Liver (tissue), 9 donors: ENCODE results near the gene SRSF10. TPM values are rescaled to one million over a fixed set of nuclear protein-coding genes. Genes with fewer than 3 reads are reported as not detected.

Experiments used
- DNase-seq: peaks from one replicate; pipeline ENCODE4 v3.0.0-alpha.2; 2017; ENCODE audit warnings: low spot score
- H3K27ac ChIP-seq, 2 donors: one replicate each; pipeline ENCODE4 v1.7.0; 2013; ENCODE audit warnings: inconsistent platforms in 2 of 2, low read length in 2 of 2, control low read depth in 1 of 2, low read depth in 1 of 2, mild to moderate bottlenecking in 1 of 2
- H3K27me3 ChIP-seq, 4 donors: one replicate each; pipeline versions ENCODE4 v1.6.1 to v1.7.0; 2013; ENCODE audit warnings: low read length in 3 of 4, inconsistent platforms in 1 of 4, mild to moderate bottlenecking in 1 of 4, moderate library complexity in 1 of 4; ENCODE audit not compliant: control insufficient read depth in 4 of 4, insufficient read depth in 4 of 4
- H3K36me3 ChIP-seq, 4 donors: one replicate each; pipeline versions ENCODE4 v1.6.1 to v1.7.0; 2013; ENCODE audit warnings: low read length in 3 of 4, mild to moderate bottlenecking in 3 of 4, low read depth in 1 of 4, moderate library complexity in 1 of 4; ENCODE audit not compliant: control insufficient read depth in 4 of 4, insufficient read depth in 3 of 4
- H3K4me1 ChIP-seq, 4 donors: one replicate each; pipeline versions ENCODE4 v1.6.1 to v1.7.0; 2013; ENCODE audit warnings: low read length in 3 of 4, mild to moderate bottlenecking in 3 of 4, moderate library complexity in 1 of 4; ENCODE audit not compliant: control insufficient read depth in 4 of 4, insufficient read depth in 4 of 4
- H3K4me3 ChIP-seq, 3 donors: one replicate each; pipeline versions ENCODE4 v1.6.1 to v1.7.0; 2013; ENCODE audit warnings: low read length in 3 of 3, control low read depth in 1 of 3, low read depth in 1 of 3, mild to moderate bottlenecking in 1 of 3
- H3K9ac ChIP-seq, 2 donors: one replicate each; pipeline ENCODE4 v1.7.0; 2013; ENCODE audit warnings: low read length in 2 of 2, mild to moderate bottlenecking in 2 of 2, moderate library complexity in 2 of 2, control low read depth in 1 of 2, low read depth in 1 of 2
- H3K9me3 ChIP-seq, 4 donors: one replicate each; pipeline versions ENCODE4 v1.6.1 to v1.7.0; 2013; ENCODE audit warnings: low read length in 3 of 4; ENCODE audit not compliant: control insufficient read depth in 4 of 4
- EGR1 ChIP-seq, 2 donors: IDR thresholded peaks; 2 replicates each; pipeline ENCODE4 v1.6.1; 2016 to 2018; ENCODE audit warnings: antibody characterized with exemption in 2 of 2, low read depth in 2 of 2
- FOXA1 ChIP-seq: IDR thresholded peaks from 2 replicates; pipeline ENCODE4 v1.6.1; 2016; ENCODE audit warnings: antibody characterized with exemption
- FOXA2 ChIP-seq: IDR thresholded peaks from 2 replicates; pipeline ENCODE4 v1.6.1; 2016; ENCODE audit warnings: antibody characterized with exemption
- GABPA ChIP-seq, 2 donors: IDR thresholded peaks in 1 of 2; conservative IDR thresholded peaks in 1 of 2; 2 replicates each; pipeline ENCODE4 v1.6.1; 2016; ENCODE audit warnings: antibody characterized with exemption in 2 of 2, mild to moderate bottlenecking in 1 of 2, moderate library complexity in 1 of 2
- HNF4G ChIP-seq: IDR thresholded peaks from 2 replicates; pipeline ENCODE4 v1.6.1; 2016; ENCODE audit warnings: antibody characterized with exemption
- RAD21 ChIP-seq, 2 donors: IDR thresholded peaks; 2 replicates each; pipeline ENCODE4 v1.6.1; 2016; ENCODE audit warnings: antibody characterized with exemption in 2 of 2, mild to moderate bottlenecking in 2 of 2
- RXRA ChIP-seq, 2 donors: IDR thresholded peaks; 2 replicates each; pipeline ENCODE4 v1.6.1; 2017 to 2018; ENCODE audit warnings: antibody characterized with exemption in 2 of 2, mild to moderate bottlenecking in 1 of 2
- TAF1 ChIP-seq: conservative IDR thresholded peaks from 2 replicates; pipeline ENCODE4 v1.6.1; 2016; ENCODE audit warnings: antibody characterized with exemption, mild to moderate bottlenecking
- YY1 ChIP-seq: IDR thresholded peaks from 2 replicates; pipeline ENCODE4 v1.6.1; 2016; ENCODE audit warnings: antibody characterized with exemption, mild to moderate bottlenecking
- WGBS: extraction: QIAGEN DNeasy Blood & Tissue Kit; methylation state at CpG from one replicate; pipeline ENCODE4 v1.1.7; 2013; 5-methylcytosine and 5-hydroxymethylcytosine counted together
- polyA plus RNA-seq, 2 donors: library from polyadenylated mRNA; stranded (reverse) in 1 of 2; unstranded in 1 of 2; fragments of 200-250 nt in 1 of 2; fragments of >200 nt in 1 of 2; fragmentation: Nextera tagmentation in 1 of 2; extraction: Ambion mirVana in 1 of 2; gene quantifications; one replicate each; pipeline versions ENCODE4 v1.2.1 to v1.2.3, GENCODE V29; 2013 to 2015
- total RNA-seq, 2 donors: library from RNA; depleted of rRNA; stranded (reverse); fragments of >200 nt; gene quantifications; one replicate each; pipeline ENCODE4 v1.2.3, GENCODE V29; 2014
- TF ChIP-seq, protein P1 (sequence below): IDR thresholded peaks from 2 replicates; pipeline ENCODE4 v1.6.1; 2016; ENCODE audit warnings: antibody characterized with exemption
- TF ChIP-seq, protein P2 (sequence below): IDR thresholded peaks from 2 replicates; pipeline ENCODE4 v1.6.1; 2016; ENCODE audit warnings: antibody characterized with exemption
- TF ChIP-seq, protein P3 (sequence below): IDR thresholded peaks from 2 replicates; pipeline ENCODE4 v1.6.1; 2016; ENCODE audit warnings: antibody characterized with exemption
- TF ChIP-seq, protein P4 (sequence below): IDR thresholded peaks from 2 replicates; pipeline ENCODE4 v1.6.1; 2016; ENCODE audit warnings: antibody characterized with exemption, mild to moderate bottlenecking
- TF ChIP-seq, protein P5 (sequence below): fragments of 150-350 bp; IDR thresholded peaks from 2 replicates; pipeline ENCODE4 v1.5.1; 2017; ENCODE audit warnings: improper control_type of control experiment, low read depth, low read length; ENCODE audit not compliant: missing input control
- donor health status: healthy.
- donor health status: healthy.
- donor health status: healthy.
- donor health status: healthy.
- donor health status: healthy.

The SRSF10 gene
- total and polyA plus RNA-seq, 4 donors, result 29.9 to 77.5 (median 63.8) TPM

DNA sequence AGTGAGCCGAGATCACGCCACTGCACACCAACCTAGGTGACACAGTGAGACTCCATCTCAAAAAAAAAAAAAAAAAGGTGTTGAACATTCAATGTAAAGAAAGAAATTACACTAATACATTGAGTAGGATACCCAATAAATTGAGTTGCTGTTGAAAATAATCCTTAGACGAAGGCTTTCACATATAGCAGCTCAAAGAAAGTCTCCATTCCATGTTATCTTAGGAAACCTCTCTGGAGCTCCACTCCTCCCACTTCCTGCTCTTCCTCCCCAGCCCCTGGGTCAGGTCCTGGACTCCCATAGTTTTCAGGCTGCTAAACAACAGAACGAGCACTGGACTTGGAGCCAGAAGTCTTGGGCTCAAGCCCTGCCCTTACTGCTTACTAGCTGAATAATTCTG lies 51.3 kb downstream of the SRSF10 start:
- H3K27ac ChIP-seq, result no peak overlapping the region

DNA sequence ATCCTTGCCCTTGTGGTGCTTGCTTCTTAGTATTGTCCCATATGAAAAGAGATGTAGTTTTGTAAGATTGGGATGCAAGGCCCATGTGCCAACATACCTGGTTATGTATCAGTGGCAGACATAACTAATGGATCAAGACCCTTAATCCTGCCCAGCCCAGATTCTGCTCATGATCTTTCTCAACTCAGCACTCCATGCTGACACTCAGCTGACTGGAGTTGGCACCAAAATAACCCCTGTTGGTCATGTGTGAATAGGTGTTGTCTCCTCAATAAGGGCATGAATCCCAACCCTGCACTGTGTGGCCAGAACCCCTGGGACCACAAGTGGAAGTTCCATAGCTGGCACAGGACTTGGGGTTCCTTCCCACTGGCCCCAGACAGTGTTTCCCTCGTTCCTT lies 53.0 kb downstream of the SRSF10 start:
- no peaks in the 10 kb centered on the region for H3K4me1 ChIP-seq
- TF ChIP-seq RAD21 (IDR thresholded peaks at IDR 0.05) (no peak), HNF4G (no peak), EGR1 (IDR thresholded peaks at IDR 0.05; ENCODE audit: low read depth in 2 of 2) (no peak), FOXA1 (no peak), RXRA (IDR thresholded peaks at IDR 0.05) (no peak), YY1 (no peak)
- TF ChIP-seq, protein P1, sequence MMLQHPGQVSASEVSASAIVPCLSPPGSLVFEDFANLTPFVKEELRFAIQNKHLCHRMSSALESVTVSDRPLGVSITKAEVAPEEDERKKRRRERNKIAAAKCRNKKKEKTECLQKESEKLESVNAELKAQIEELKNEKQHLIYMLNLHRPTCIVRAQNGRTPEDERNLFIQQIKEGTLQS, result no peak
- TF ChIP-seq, protein P2, sequence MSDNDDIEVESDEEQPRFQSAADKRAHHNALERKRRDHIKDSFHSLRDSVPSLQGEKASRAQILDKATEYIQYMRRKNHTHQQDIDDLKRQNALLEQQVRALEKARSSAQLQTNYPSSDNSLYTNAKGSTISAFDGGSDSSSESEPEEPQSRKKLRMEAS, result no peak
- no peak overlapping the region for H3K4me3 ChIP-seq
- no peaks in the 10 kb centered on the region for H3K36me3 ChIP-seq
- 69% methylated on average over 1 of the region's 1 CpG for WGBS
- no peak for DNase-seq
- H3K27ac ChIP-seq, result no peak overlapping the region
- no peaks in the 10 kb centered on the region for H3K27me3 ChIP-seq
- H3K9ac ChIP-seq, result no peak overlapping the region
- H3K9me3 ChIP-seq, result no peaks in the 10 kb centered on the region

More for the DNA sequence above, 51.3 kb downstream of the SRSF10 start:
- no peak for DNase-seq
- H3K9me3 ChIP-seq, result no peaks in the 10 kb centered on the region
- H3K4me1 ChIP-seq, result no peaks in the 10 kb centered on the region
- no peak overlapping the region for H3K4me3 ChIP-seq
- no peak overlapping the region for H3K9ac ChIP-seq
- H3K27me3 ChIP-seq, result no peaks in the 10 kb centered on the region
- 84% methylated on average over 4 of the region's 4 CpGs for WGBS
- TF ChIP-seq HNF4G, result no peak
- no peak for TF ChIP-seq RAD21 (IDR thresholded peaks at IDR 0.05)
- TF ChIP-seq, protein P3, sequence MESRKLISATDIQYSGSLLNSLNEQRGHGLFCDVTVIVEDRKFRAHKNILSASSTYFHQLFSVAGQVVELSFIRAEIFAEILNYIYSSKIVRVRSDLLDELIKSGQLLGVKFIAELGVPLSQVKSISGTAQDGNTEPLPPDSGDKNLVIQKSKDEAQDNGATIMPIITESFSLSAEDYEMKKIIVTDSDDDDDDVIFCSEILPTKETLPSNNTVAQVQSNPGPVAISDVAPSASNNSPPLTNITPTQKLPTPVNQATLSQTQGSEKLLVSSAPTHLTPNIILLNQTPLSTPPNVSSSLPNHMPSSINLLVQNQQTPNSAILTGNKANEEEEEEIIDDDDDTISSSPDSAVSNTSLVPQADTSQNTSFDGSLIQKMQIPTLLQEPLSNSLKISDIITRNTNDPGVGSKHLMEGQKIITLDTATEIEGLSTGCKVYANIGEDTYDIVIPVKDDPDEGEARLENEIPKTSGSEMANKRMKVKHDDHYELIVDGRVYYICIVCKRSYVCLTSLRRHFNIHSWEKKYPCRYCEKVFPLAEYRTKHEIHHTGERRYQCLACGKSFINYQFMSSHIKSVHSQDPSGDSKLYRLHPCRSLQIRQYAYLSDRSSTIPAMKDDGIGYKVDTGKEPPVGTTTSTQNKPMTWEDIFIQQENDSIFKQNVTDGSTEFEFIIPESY, result no peak
- TF ChIP-seq FOXA2, result no peak
- TF ChIP-seq, protein P2, result no peak
- TF ChIP-seq TAF1, result no peak
- TF ChIP-seq, protein P4, sequence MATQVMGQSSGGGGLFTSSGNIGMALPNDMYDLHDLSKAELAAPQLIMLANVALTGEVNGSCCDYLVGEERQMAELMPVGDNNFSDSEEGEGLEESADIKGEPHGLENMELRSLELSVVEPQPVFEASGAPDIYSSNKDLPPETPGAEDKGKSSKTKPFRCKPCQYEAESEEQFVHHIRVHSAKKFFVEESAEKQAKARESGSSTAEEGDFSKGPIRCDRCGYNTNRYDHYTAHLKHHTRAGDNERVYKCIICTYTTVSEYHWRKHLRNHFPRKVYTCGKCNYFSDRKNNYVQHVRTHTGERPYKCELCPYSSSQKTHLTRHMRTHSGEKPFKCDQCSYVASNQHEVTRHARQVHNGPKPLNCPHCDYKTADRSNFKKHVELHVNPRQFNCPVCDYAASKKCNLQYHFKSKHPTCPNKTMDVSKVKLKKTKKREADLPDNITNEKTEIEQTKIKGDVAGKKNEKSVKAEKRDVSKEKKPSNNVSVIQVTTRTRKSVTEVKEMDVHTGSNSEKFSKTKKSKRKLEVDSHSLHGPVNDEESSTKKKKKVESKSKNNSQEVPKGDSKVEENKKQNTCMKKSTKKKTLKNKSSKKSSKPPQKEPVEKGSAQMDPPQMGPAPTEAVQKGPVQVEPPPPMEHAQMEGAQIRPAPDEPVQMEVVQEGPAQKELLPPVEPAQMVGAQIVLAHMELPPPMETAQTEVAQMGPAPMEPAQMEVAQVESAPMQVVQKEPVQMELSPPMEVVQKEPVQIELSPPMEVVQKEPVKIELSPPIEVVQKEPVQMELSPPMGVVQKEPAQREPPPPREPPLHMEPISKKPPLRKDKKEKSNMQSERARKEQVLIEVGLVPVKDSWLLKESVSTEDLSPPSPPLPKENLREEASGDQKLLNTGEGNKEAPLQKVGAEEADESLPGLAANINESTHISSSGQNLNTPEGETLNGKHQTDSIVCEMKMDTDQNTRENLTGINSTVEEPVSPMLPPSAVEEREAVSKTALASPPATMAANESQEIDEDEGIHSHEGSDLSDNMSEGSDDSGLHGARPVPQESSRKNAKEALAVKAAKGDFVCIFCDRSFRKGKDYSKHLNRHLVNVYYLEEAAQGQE, result no peak
- no peak for TF ChIP-seq GABPA (IDR thresholded peaks at IDR 0.05 in 1 of 2, conservative IDR thresholded peaks at IDR 0.05 in 1 of 2)
- TF ChIP-seq EGR1 (IDR thresholded peaks at IDR 0.05; ENCODE audit: low read depth in 2 of 2), result no peak
- TF ChIP-seq, protein P5, sequence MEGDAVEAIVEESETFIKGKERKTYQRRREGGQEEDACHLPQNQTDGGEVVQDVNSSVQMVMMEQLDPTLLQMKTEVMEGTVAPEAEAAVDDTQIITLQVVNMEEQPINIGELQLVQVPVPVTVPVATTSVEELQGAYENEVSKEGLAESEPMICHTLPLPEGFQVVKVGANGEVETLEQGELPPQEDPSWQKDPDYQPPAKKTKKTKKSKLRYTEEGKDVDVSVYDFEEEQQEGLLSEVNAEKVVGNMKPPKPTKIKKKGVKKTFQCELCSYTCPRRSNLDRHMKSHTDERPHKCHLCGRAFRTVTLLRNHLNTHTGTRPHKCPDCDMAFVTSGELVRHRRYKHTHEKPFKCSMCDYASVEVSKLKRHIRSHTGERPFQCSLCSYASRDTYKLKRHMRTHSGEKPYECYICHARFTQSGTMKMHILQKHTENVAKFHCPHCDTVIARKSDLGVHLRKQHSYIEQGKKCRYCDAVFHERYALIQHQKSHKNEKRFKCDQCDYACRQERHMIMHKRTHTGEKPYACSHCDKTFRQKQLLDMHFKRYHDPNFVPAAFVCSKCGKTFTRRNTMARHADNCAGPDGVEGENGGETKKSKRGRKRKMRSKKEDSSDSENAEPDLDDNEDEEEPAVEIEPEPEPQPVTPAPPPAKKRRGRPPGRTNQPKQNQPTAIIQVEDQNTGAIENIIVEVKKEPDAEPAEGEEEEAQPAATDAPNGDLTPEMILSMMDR, result no peak
- TF ChIP-seq, protein P1, result no peak
- no peak for TF ChIP-seq YY1
- no peaks in the 10 kb centered on the region for H3K36me3 ChIP-seq
